Stomach (tissue), 9 donors: Measurements from ENCODE around the gene AUTS2. TPM values are rescaled to one million over a fixed set of nuclear protein-coding genes. Genes with fewer than 3 reads are reported as not detected.

Experiments
- DNase-seq, 2 donors: peaks; one replicate each; pipeline versions ENCODE4 v3.0.0 to v3.0.0-alpha.2; 2013 to 2019
- H3K27ac ChIP-seq, 5 donors: fragments of 200-600 bp in 4 of 5; sonication (generic) in 4 of 5; one replicate each; pipeline ENCODE4 v1.5.1; 2013 to 2019; ENCODE audit warnings: mild to moderate bottlenecking in 1 of 5, moderate library complexity in 1 of 5
- H3K27me3 ChIP-seq, 3 donors: fragments of 200-600 bp; sonication (generic); one replicate each; pipeline ENCODE4 v1.5.1; 2017 to 2019; ENCODE audit warnings: mixed run types in 1 of 3
- H3K36me3 ChIP-seq, 4 donors: fragments of 200-600 bp; sonication (generic); 1 replicate in 3 of 4; 2 replicates in 1 of 4; pipeline ENCODE4 v1.5.1; 2016 to 2019
- H3K4me1 ChIP-seq, 4 donors: fragments of 200-600 bp; sonication (generic); one replicate each; pipeline ENCODE4 v1.5.1; 2016 to 2019
- H3K4me3 ChIP-seq, 4 donors: fragments of 200-600 bp; sonication (generic) in 3 of 4; one replicate each; pipeline ENCODE4 v1.5.1; 2016 to 2019; ENCODE audit warnings: mild to moderate bottlenecking in 1 of 4
- H3K9me3 ChIP-seq, 4 donors: fragments of 200-600 bp; sonication (generic); one replicate each; pipeline ENCODE4 v1.5.1; 2016 to 2019
- CTCF ChIP-seq, 7 experiments: fragments of 450-650 bp in 4 of 7; fragments of 200-600 bp in 3 of 7; sonication (generic) in 3 of 7; IDR thresholded peaks; one replicate each; pipeline ENCODE4 v1.5.1; 2016 to 2019; ENCODE audit warnings: antibody characterized with exemption in 7 of 7, control low read depth in 2 of 7, mild to moderate bottlenecking in 1 of 7
- EP300 ChIP-seq: sonication (generic); formaldehyde crosslinking; IDR thresholded peaks from one replicate; pipeline ENCODE4 v1.6.1; 2017; ENCODE audit warnings: antibody characterized with exemption
- POLR2A ChIP-seq, 4 donors: fragments of 450-650 bp; IDR thresholded peaks; one replicate each; pipeline ENCODE4 v1.6.1; 2016; ENCODE audit warnings: antibody characterized with exemption in 4 of 4, control low read depth in 2 of 4, mild to moderate bottlenecking in 1 of 4, moderate library complexity in 1 of 4
- POLR2AphosphoS5 ChIP-seq, 3 donors: sonication (generic); formaldehyde crosslinking; IDR thresholded peaks; one replicate each; pipeline ENCODE4 v1.6.1; 2016; ENCODE audit warnings: antibody characterized with exemption in 3 of 3
- WGBS, 5 donors: extraction: QIAGEN DNeasy Blood & Tissue Kit in 3 of 5; methylation state at CpG; one replicate each; pipeline versions ENCODE4 v1.1.5 to v1.1.7; 2013 to 2018; 5-methylcytosine and 5-hydroxymethylcytosine counted together
- intact Hi-C: fragments of 100-400 bp; cut with DNase I; formaldehyde crosslinking; loops from one replicate; pipeline ENCODE4 v1.15.1; 2023; ENCODE audit warnings: low total_unique reads
- polyA plus RNA-seq, 3 donors: library from polyadenylated mRNA; stranded (reverse); fragments of 200-250 nt; gene quantifications; one replicate each; pipeline ENCODE4 v1.2.3, GENCODE V29; 2013
- total RNA-seq, 5 donors: library from RNA; depleted of rRNA; stranded (reverse); fragments of >200 nt; gene quantifications; one replicate each; pipeline versions ENCODE4 v1.1.0 to v1.2.3, GENCODE V29; 2014 to 2016
- donor health status: healthy with polysubstance abuse.
- donor health status: Bipolar disorder and iron deficiency.
- donor health status: healthy.

AUTS2 gene
- total and polyA plus RNA-seq, 8 donors: 3.8 to 90.3 (median 38.1) TPM

GRCh38 chr7:69657331-69657730 lies 59.1 kb downstream of the AUTS2 start:
- WGBS, 5 donors: 32 to 60% (median 54%) methylated on average over 4 of the region's 4 CpGs
- no peak for DNase-seq
- H3K4me3 ChIP-seq: no peak overlapping the region
- no peak for TF ChIP-seq POLR2AphosphoS5 (IDR thresholded peaks at IDR 0.05)
- no peak for TF ChIP-seq CTCF (IDR thresholded peaks at IDR 0.05)
- no peak for TF ChIP-seq POLR2A (IDR thresholded peaks at IDR 0.05)
- no peak for TF ChIP-seq EP300
- H3K4me1 ChIP-seq: peaks cover 9 to 31% (median 20%) of the 10 kb centered on the region in 4 donors
- no peak overlapping the region for H3K27ac ChIP-seq
- intact Hi-C loops: no loop called here
- H3K9me3 ChIP-seq: no peaks in the 10 kb centered on the region
- no peaks in the 10 kb centered on the region for H3K27me3 ChIP-seq
- no peaks in the 10 kb centered on the region for H3K36me3 ChIP-seq

- no peak for DNase-seq
- TF ChIP-seq CTCF (IDR thresholded peaks at IDR 0.05) (no peak), EP300 (no peak), POLR2AphosphoS5 (IDR thresholded peaks at IDR 0.05) (no peak), POLR2A (IDR thresholded peaks at IDR 0.05) (no peak)
- no peaks in the 10 kb centered on the region for H3K27me3 ChIP-seq
- H3K27ac ChIP-seq: no peak overlapping the region
- WGBS, 5 donors: 81 to 96% (median 89%) methylated on average over 3 of the region's 3 CpGs
- H3K9me3 ChIP-seq: no peaks in the 10 kb centered on the region
- H3K36me3 ChIP-seq: no peaks in the 10 kb centered on the region
- peaks cover 9 to 31% (median 20%) of the 10 kb centered on the region in 4 donors for H3K4me1 ChIP-seq
- intact Hi-C loops: no loop called here
- H3K4me3 ChIP-seq: no peak overlapping the region
Measured at GRCh38 chr7:69657985-69658384, 59.7 kb downstream of the AUTS2 start.

GRCh38 chr7:69659983-69660382 lies 61.7 kb downstream of the AUTS2 start:
- Histone ChIP-seq H3K27ac (no peak overlapping the region), H3K27me3 (no peaks in the 10 kb centered on the region), H3K4me3 (no peak overlapping the region), H3K9me3 (no peaks in the 10 kb centered on the region), H3K36me3 (no peaks in the 10 kb centered on the region), H3K4me1 (peaks cover 0 to 20% (median 12%) of the 10 kb centered on the region in 4 donors)
- WGBS, 5 donors: 70 to 82% (median 79%) methylated on average over 2 of the region's 2 CpGs
- intact Hi-C loops: no loop called here
- DNase-seq: no peak
- TF ChIP-seq EP300: no peak
- no peak for TF ChIP-seq POLR2AphosphoS5 (IDR thresholded peaks at IDR 0.05)
- TF ChIP-seq POLR2A (IDR thresholded peaks at IDR 0.05): no peak
- TF ChIP-seq CTCF (IDR thresholded peaks at IDR 0.05): no peak

- intact Hi-C loops: no loop called here
- no peaks in the 10 kb centered on the region for H3K36me3 ChIP-seq
- no peak for DNase-seq
- H3K27me3 ChIP-seq: no peaks in the 10 kb centered on the region
- TF ChIP-seq POLR2AphosphoS5 (IDR thresholded peaks at IDR 0.05): no peak
- no peak for TF ChIP-seq POLR2A (IDR thresholded peaks at IDR 0.05)
- no peak for TF ChIP-seq CTCF (IDR thresholded peaks at IDR 0.05)
- 84 to 93% (median 90%) methylated on average over 3 of the region's 3 CpGs for WGBS, 5 donors
- peaks cover 0 to 15% (median 9%) of the 10 kb centered on the region in 4 donors for H3K4me1 ChIP-seq
- no peak overlapping the region for H3K27ac ChIP-seq
- no peaks in the 10 kb centered on the region for H3K9me3 ChIP-seq
- no peak overlapping the region for H3K4me3 ChIP-seq
Measured at GRCh38 chr7:69661342-69661741, 63.1 kb downstream of the AUTS2 start.
